HepG2 (cell line): Measurements from ENCODE around the gene HSDL2. TPM values are rescaled to one million over a fixed set of nuclear protein-coding genes. Genes with fewer than 3 reads are reported as not detected.

Experiments used
- AHR ChIP-seq: IDR thresholded peaks from 2 replicates; pipeline ENCODE4 v1.6.1; 2018; ENCODE audit warnings: missing genetic modification reagents, missing compliant biosample characterization
- CENPT ChIP-seq: sonication (generic); formaldehyde crosslinking; IDR thresholded peaks from 2 replicates; pipeline ENCODE4 v1.8.0; 2022; ENCODE audit warnings: low read depth, mild to moderate bottlenecking, moderate library complexity, missing genetic modification reagents
- GABPB1 ChIP-seq: IDR thresholded peaks from 2 replicates; pipeline ENCODE4 v1.6.1; 2016; ENCODE audit warnings: mild to moderate bottlenecking, missing genetic modification reagents, moderate library complexity, missing compliant biosample characterization
- JDP2 ChIP-seq: sonication (generic); formaldehyde crosslinking; IDR thresholded peaks from 2 replicates; pipeline ENCODE4 v1.8.1; 2022; ENCODE audit warnings: missing genetic modification reagents, borderline replicate concordance
- NCOR1 ChIP-seq: fragments of 200-600 bp; sonication (generic); IDR thresholded peaks from 2 replicates; pipeline ENCODE4 v1.7.0; 2017; ENCODE audit warnings: antibody characterized with exemption, low read length, borderline replicate concordance
- NR1H2 ChIP-seq: sonication (generic); formaldehyde crosslinking; IDR thresholded peaks from 2 replicates; pipeline ENCODE4 v1.8.1; 2022; ENCODE audit warnings: low read depth, missing genetic modification reagents, borderline replicate concordance
- PHF20 ChIP-seq: sonication (generic); formaldehyde crosslinking; IDR thresholded peaks from 2 replicates; pipeline ENCODE4 v1.5.0; 2020; ENCODE audit warnings: mild to moderate bottlenecking, missing genetic modification reagents
- PRMT3 ChIP-seq: sonication (generic); formaldehyde crosslinking; IDR thresholded peaks from 2 replicates; pipeline ENCODE4 v1.8.1; 2022; ENCODE audit warnings: low read depth, mild to moderate bottlenecking, moderate library complexity, missing genetic modification reagents, borderline replicate concordance
- SMAD1 ChIP-seq: sonication (generic); formaldehyde crosslinking; IDR thresholded peaks from 2 replicates; pipeline ENCODE4 v1.4.0; 2020; ENCODE audit warnings: missing genetic modification reagents, low read depth, mild to moderate bottlenecking, borderline replicate concordance
- SP1 ChIP-seq, 2 experiments: fragments of 450-650 bp in 1 of 2; sonication (generic) in 1 of 2; formaldehyde crosslinking in 1 of 2; IDR thresholded peaks; 2 replicates each; pipeline versions ENCODE4 v1.4.0 to v1.6.1; 2016 to 2020; ENCODE audit warnings: missing genetic modification reagents in 1 of 2
- STAT5B ChIP-seq: sonication (generic); formaldehyde crosslinking; IDR thresholded peaks from 2 replicates; pipeline ENCODE4 v1.4.0; 2020; ENCODE audit warnings: missing genetic modification reagents
- TFDP2 ChIP-seq: sonication (generic); formaldehyde crosslinking; IDR thresholded peaks from 2 replicates; pipeline ENCODE4 v1.4.0; 2020; ENCODE audit warnings: missing genetic modification reagents
- ZBTB46 ChIP-seq: sonication (generic); formaldehyde crosslinking; IDR thresholded peaks from 2 replicates; pipeline ENCODE4 v1.4.0; 2020; ENCODE audit warnings: mild to moderate bottlenecking, missing genetic modification reagents, borderline replicate concordance
- ZBTB8A ChIP-seq: sonication (generic); formaldehyde crosslinking; IDR thresholded peaks from 2 replicates; pipeline ENCODE4 v1.4.0; 2020; ENCODE audit warnings: mild to moderate bottlenecking, low read depth, missing genetic modification reagents, borderline replicate concordance
- ZMYM2 ChIP-seq: sonication (generic); formaldehyde crosslinking; IDR thresholded peaks from 2 replicates; pipeline ENCODE4 v1.8.0; 2022; ENCODE audit warnings: mild to moderate bottlenecking, missing genetic modification reagents
- ZNF225 ChIP-seq: sonication (generic); formaldehyde crosslinking; IDR thresholded peaks from 2 replicates; pipeline ENCODE4 v1.4.0; 2020; ENCODE audit warnings: mild to moderate bottlenecking, missing genetic modification reagents
- ZNF567 ChIP-seq: sonication (generic); formaldehyde crosslinking; IDR thresholded peaks from 2 replicates; pipeline ENCODE4 v1.8.1; 2023; ENCODE audit warnings: mild to moderate bottlenecking, missing genetic modification reagents, borderline replicate concordance
- ZNF598 ChIP-seq: sonication (generic); formaldehyde crosslinking; IDR thresholded peaks from 2 replicates; pipeline ENCODE4 v1.5.1; 2020; ENCODE audit warnings: mild to moderate bottlenecking, missing genetic modification reagents, borderline replicate concordance
- ZNF691 ChIP-seq: sonication (generic); formaldehyde crosslinking; IDR thresholded peaks from 2 replicates; pipeline ENCODE4 v1.4.0; 2020; ENCODE audit warnings: missing genetic modification reagents, low read depth, mild to moderate bottlenecking, borderline replicate concordance
- ZNF724P ChIP-seq: sonication (generic); formaldehyde crosslinking; IDR thresholded peaks from 2 replicates; pipeline ENCODE4 v1.8.0; 2022; ENCODE audit warnings: missing genetic modification reagents, borderline replicate concordance
- ZSCAN31 ChIP-seq: sonication (generic); formaldehyde crosslinking; IDR thresholded peaks from 2 replicates; pipeline ENCODE4 v1.5.0; 2020; ENCODE audit warnings: low read depth, mild to moderate bottlenecking, missing genetic modification reagents
- polyA plus RNA-seq, 8 experiments: library from polyadenylated mRNA; depleted of rRNA in 3 of 8; stranded (reverse) in 7 of 8; unstranded in 1 of 8; fragments of >200 nt; fragmentation: Illumina TruSeq in 4 of 8; extraction: Trizol in 4 of 8; gene quantifications; 2 replicates each; pipeline versions ENCODE4 v1.2.1 to v1.2.3, GENCODE V29; 2011 to 2016; ENCODE audit warnings: low read depth in 4 of 8, missing spikeins in 1 of 8, mixed read lengths in 1 of 8; ENCODE audit not compliant: insufficient read depth in 1 of 8
- total RNA-seq, 5 experiments: library from RNA; depleted of rRNA; stranded (reverse); fragments of >200 nt; fragmentation: Illumina TruSeq; extraction: Trizol; gene quantifications; 2 replicates each; pipeline ENCODE4 v1.2.3, GENCODE V29; 2016; ENCODE audit warnings: low read depth in 1 of 5

Gene HSDL2
- total and polyA plus RNA-seq, 2 of the 13 experiments (the other 11 are each of a cell fraction or from before 2014, with no cell fraction given), result 55.3 to 80.2 TPM

DNA sequence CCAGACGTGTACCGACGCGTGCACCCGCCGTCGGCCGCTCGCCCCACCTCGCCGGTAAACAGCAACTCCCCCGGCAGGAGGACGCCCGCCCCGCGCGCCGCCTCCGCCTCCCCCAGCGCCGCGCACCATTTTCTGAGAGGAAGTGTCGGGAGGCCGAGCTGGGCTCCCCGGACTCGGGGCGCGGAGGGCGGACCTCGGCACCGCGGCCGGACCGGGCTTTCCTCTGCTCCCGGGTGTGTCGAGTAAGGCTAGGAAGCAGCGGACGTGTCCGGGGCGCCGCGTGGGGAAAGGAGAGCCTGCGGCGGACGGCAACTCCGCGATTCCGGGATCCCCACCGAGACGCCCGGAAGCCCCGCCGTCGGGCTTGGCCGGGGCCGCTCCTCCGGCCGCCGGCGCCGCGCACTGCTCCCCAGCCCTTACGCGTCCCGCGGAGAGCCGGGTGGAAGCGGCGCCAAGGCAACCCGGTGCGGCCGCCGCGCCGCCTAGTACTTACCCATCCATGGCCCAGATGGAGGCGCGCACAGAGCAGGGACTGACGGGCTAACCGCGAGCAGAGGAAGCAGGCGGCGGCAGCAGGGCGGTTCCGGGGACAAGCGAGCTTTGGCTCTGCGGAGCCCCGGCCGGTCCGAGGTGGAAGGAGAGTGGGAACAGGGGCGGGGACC lies 46.8 kb upstream of the HSDL2 start, which contains the start of gene PTBP3 (continued):
- TF ChIP-seq STAT5B (CRISPR knock-in tag) (0 out of 2 replicates have a peak, but pooled peaks have one; percentile 40), TFDP2 (CRISPR knock-in tag) (0 out of 2 replicates have a peak, but pooled peaks have one; percentile 45), ZNF567 (CRISPR knock-in tag) (no peak), ZBTB8A (CRISPR knock-in tag) (no peak), CENPT (CRISPR knock-in tag) (no peak), JDP2 (CRISPR knock-in tag) (no peak; the same call in 1 of the 2 replicates), NCOR1 (no peak), ZMYM2 (no peak), ZNF598 (CRISPR knock-in tag) (no peak), ZBTB46 (CRISPR knock-in tag) (no peak), PHF20 (no peak; the same call in 1 of the 2 replicates), NR1H2 (no peak), ZNF724P (CRISPR knock-in tag) (peak; percentile 57; the same call in 1 of the 2 replicates), PRMT3 (CRISPR knock-in tag) (no peak), ZNF225 (CRISPR knock-in tag) (peak; percentile 80), ZSCAN31 (CRISPR knock-in tag) (peak; percentile 17; the same call in 1 of the 2 replicates), GABPB1 (CRISPR knock-in tag) (peak; percentile 84), AHR (CRISPR knock-in tag) (no peak), ZNF691 (CRISPR knock-in tag) (peak; percentile 14; the same call in 1 of the 2 replicates), SP1 (IDR thresholded peaks at IDR 0.05) (no peak), SP1 (CRISPR knock-in tag; IDR thresholded peaks at IDR 0.05) (peak; percentile 59), SMAD1 (CRISPR knock-in tag) (peak; percentile 37; the same call in 1 of the 2 replicates)
